ENCODE data around the gene FLT4.

Gene FLT4

DNA sequence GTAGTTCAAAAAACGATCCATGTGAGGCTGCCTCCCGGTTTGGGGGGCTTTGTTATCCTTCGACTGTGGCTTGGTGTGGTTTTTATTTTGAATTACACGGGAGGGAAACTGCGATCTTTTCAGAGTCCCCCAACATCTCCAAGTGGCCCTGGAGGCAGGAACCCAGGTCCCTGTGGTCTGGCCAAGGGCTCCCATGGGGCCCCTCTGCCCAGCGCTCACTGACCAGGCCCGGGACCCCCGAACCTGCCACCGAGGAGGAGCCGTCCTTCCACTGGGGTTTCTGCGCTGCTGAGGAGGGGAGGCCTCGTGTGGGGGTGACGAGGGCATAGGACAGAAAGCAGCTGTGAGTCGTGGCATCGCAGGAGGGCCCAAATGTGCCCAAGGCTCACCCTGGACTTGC, 40.0 kb downstream of the FLT4 start:
- in situ Hi-C loops (cut with MboI; ENCODE audit: low sequenced_read_pairs), result no loop called here

- in situ Hi-C loops (cut with MboI; ENCODE audit: low sequenced_read_pairs), result no loop called here
Observed at GRCh38 chr5:180608572-180609310, 40.7 kb downstream of the FLT4 start.

DNA sequence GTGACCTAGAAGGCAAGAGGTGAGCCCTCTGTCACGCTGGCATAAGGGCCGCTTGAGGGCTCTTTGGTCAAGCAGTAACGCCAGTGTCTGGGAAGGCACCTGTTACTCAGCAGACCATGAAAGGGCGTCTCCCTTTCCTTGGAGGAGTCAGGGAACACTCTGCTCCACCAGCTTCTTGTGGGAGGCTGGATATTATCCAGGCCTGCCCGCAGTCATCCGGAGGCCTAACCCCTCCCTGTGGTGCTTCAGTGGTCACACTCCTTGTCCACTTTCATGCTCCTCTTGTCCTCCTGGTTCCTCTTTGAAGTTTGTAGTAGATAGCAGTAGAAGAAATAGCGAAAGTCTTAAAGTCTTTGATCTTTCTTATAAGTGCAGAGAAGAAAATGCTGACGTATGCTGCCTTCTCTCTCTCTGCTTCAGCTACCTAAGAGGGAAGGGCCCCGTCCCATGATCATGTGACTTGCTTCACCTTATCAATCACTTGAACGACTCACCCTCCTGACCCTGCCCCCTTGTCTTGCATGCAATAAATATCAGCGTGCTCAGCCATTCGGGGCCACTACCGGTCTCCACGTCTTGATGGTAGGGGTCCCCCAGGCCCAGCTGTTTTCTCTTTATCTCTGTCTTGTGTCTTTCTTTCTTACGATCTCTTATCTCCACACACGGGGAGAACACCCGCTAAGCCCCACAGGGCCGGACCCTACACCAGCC, 41.4 kb downstream of the FLT4 start:
- in situ Hi-C loops (cut with MboI; ENCODE audit: low sequenced_read_pairs), result no loop called here

DNA sequence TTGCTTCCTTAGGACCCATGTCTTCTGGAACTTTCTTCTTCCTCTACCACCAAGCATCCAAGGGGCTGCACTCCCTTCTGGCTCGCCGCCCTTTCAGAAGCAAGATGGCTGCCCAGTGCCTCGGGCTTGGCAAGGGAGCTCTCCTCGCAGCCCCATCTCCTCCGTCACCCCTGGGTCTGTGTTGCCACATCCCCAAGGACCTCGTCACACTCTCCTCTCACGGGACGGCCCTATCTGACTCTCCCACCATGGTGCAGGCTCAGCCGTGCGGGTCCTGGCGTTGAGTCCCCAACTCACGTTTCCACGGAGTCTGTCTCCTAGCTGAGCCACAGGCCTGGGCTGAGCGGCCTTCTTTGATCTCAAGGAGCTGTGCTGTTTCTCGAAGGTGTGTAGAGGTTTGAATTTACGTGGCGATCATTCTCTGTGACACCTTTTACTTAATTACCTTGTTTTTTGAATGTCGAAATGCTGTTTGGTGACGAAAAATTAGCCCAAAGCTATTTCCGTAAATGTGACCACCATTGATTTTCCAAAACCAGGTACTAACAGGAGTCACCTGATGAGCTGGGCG, 43.1 kb downstream of the FLT4 start:
- in situ Hi-C loops (cut with MboI; ENCODE audit: low sequenced_read_pairs), result no loop called here

- in situ Hi-C loops (cut with MboI; ENCODE audit: low sequenced_read_pairs), result no loop called here
Observed at GRCh38 chr5:180605554-180606214, 43.7 kb downstream of the FLT4 start.

DNA sequence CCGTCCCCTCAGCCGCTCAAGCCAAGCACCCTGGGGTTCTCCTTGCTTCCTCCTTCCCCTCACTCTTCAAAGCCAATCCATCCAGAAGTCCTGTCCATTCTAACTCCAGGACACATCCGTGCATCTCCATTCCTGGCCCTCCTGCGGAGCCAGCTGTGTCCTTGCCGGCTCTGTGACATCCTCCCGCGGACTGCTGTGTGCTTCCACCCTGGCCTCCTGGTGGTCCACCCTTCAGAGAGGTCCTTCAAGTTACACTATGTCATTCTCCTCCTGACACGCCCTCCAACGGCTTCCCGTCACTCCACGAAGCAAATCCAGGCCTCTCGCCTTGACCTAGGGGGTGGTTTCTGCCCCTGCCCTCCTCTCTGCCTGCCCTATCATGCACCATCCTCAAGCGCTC, 45.1 kb downstream of the FLT4 start:
- in situ Hi-C loops (cut with MboI; ENCODE audit: low sequenced_read_pairs), result no loop called here

DNA sequence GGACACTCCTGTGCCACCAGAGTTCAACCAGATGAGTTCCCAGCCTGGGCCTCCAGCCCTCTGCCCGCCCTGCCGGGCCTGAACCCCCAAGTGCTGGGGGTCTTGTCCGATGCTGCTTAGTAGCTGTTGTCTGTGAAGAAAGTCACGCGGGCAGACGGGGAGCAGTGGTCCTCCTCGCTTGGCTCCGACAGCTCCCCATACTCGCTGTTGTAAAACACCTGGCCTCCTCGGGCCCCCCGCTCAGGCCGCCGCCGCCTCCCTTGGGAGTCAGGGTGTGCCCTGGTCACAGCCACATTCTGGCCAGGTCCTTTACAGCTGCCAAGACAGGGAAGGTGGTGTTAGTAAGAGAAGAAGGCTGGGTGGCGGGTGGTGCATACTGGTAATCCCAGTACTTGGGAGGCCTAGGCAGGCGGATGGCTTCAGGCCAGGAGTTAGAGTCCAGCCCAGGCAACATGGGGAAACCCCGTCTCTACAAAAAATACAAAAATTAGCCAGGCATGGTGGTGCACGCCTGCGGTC, 46.3 kb downstream of the FLT4 start:
- in situ Hi-C loops (cut with MboI; ENCODE audit: low sequenced_read_pairs), result no loop called here

DNA sequence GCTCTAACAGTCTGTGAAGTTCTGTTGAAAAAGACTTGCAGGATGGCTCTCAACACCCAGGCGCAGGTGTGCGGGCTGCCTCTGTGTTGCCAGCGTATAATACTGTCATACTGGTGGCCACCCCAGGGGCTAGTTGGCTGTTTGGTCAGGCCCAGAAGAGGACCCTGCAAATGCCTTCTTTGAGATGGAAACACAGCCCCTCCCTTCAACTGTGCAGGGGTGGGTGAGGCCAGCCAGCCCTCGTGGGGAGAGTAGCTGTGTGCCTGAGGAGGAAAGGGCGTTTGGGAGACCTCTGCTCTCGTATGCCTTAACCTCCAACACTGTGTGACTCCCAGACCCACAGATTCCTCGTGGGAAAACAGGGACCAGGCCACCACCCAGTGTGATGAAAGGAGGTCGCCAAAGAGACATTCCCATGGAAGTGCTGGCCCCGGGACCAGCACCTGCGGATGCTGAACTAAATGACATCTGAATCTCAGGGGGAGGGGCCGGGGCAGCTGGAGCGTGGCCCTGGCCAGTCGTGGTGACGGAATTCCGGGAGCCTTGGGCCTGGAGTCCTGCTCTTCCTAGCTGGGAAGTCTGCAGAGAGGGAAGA, 46.8 kb downstream of the FLT4 start:
- in situ Hi-C loops (cut with MboI; ENCODE audit: low sequenced_read_pairs), result no loop called here

- in situ Hi-C loops (cut with MboI; ENCODE audit: low sequenced_read_pairs), result no loop called here
Observed at GRCh38 chr5:180601591-180602480, 47.6 kb downstream of the FLT4 start.

DNA sequence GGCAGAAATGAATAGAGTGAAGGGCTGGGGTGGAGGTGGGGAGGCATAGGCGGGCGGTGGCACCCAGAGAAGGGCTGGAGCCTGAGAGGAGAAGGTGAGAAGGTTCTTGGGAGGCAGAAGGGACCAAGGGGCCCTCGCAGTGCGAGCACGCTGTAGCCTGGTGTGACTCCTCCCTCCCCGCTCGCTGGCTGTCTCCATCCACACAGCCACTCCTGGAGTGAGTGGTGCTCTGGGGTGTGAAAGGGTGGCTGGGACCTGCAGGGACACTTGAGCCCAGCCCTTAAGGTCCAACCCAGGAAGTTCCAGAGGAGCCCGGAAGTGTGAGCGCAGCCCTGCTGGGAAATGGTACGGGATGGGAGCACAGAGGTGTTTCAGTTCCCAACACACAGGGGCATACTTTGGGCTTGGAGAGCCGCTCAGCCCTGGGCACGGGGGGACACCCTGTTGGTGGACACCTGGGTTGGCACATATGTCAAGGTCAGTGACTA, 48.8 kb downstream of the FLT4 start:
- in situ Hi-C loops (cut with MboI; ENCODE audit: low sequenced_read_pairs), result no loop called here

GRCh38 chr5:180599981-180600553, 49.3 kb downstream of the FLT4 start:
- in situ Hi-C loops (cut with MboI; ENCODE audit: low sequenced_read_pairs), result no loop called here

- in situ Hi-C loops (cut with MboI; ENCODE audit: low sequenced_read_pairs), result no loop called here
Observed at GRCh38 chr5:180599590-180599914, 49.8 kb downstream of the FLT4 start.

GRCh38 chr5:180598797-180599589, 50.4 kb downstream of the FLT4 start:
- in situ Hi-C loops (cut with MboI; ENCODE audit: low sequenced_read_pairs), result no loop called here

- in situ Hi-C loops (cut with MboI; ENCODE audit: low sequenced_read_pairs), result no loop called here
Observed at GRCh38 chr5:180598316-180598701, 51.1 kb downstream of the FLT4 start.

- in situ Hi-C loops (cut with MboI; ENCODE audit: low sequenced_read_pairs), result no loop called here
Observed at GRCh38 chr5:180596668-180597231, 52.6 kb downstream of the FLT4 start.

DNA sequence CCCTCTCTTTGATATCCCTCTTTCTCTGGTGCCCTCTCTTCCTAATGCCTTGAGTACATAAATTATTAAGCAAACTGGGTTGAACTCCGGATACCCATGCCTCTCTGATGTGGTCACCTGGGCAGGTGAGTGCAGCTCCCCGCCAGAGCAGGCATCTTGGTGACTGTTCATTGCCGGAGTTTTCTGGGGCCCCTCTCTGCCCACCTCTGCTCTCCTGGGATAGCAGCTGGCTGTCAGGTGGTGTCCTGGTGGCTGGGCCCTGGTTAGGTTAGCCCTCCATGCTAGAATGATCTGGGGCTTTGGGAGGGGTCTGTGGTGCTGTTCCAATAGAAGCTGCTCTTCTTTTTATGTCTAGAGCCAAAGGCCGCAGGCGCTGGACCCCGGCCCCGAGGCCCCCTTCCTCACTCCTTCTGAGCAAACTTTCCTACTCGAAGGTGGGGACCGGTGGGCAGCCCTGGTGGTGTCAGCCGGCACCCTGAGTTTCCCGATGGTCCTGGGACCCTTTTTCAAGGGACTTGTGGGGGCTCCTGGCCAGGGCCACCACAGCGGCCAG, 53.2 kb downstream of the FLT4 start:
- in situ Hi-C loops (cut with MboI; ENCODE audit: low sequenced_read_pairs), result no loop called here

- in situ Hi-C loops (cut with MboI; ENCODE audit: low sequenced_read_pairs), result no loop called here
Observed at GRCh38 chr5:180595381-180596114, 53.9 kb downstream of the FLT4 start.

DNA sequence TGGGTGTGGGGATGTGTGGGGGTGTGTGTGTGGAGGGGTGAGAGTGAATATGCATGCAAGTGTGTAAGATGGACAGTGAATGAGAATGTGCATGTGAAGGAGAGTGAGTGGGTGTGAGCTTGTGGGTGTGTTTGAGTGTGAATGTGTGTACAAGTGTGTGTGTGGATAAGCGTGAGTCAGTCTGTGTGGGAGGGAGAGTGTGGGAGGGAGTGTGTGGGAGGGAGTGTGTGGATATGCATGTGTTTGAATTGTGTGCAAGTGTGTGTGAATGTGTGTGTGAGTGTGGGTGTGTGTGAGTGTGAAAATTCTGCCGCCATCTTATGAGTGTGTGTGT, 54.4 kb downstream of the FLT4 start:
- in situ Hi-C loops (cut with MboI; ENCODE audit: low sequenced_read_pairs), result no loop called here
